Epidermal melanocyte (primary cell): ENCODE data around the gene ARAP1.

Experiments used
- DNase-seq: peaks from one replicate; pipeline ENCODE4 v3.0.0; 2011; ENCODE audit warnings: low spot score; ENCODE audit not compliant: insufficient read length

ARAP1 gene

DNA sequence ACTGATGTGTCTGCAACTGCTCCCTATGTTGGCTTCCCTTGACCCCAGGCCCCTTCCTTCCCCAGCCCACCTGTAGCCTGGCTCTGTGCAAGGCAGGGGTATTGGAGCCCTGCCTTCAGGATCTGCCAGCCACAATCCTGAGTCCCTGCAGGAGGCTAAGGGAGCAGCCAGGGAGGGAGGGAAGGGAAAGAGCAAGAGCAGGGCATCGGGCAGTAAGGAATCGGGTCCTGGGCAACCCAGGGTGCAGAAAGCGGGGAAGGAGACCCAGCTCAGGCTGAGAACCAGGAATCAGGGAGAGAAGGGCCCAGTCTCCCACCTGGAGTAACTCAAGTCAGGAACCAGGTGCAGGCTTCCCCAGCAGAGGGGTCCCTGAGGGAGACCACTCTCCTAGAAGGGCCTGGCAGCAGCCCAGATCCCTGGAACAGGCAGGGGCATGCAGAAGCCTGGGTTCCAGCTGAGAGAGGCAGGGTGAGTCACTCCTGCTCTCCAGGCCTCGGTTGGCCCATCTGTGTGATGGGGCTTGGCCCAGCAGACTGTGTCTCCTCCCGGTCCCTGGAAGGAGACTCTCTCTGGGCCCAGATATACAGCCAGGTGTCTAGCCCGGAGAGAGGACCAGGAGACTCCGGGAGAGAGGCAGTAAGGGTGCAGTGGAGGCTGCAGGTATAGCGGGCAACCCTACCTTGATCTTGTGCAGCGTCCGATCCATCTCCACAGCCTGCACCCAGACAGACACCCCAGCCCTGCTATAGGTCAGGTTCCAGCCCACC, 28.3 kb upstream of the ARAP1 start:
- no peak for DNase-seq

DNA sequence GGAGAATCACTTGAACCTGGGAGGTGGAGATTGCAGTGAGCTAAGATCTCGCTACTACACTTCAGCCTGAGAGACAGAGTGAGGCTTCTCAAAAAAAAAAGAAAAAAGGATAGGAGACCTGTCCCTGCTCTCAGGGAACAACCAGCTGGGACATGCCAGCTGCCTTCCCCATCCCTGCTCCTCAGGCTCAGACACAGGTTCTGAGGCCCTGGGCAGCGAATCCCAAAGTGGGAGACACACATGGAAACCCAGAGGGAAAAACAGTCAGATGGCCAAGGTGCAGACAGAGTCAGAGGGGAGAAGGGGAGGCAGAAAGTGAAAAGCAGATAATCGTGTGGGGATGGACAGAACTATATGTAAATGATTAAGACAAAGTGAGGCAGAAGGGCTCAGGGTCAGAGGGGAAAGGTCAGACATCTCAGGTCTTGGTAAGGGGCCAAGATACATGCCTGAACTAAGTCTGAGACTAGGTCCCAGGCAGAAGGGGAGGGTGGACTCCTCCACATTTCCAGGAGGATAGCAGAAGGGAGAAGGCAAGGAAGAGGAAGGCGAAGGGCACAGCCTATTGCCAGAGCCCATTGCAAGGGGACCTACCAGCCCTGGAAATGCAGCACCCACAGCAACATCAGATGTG, 27.4 kb upstream of the ARAP1 start:
- no peak for DNase-seq

DNA sequence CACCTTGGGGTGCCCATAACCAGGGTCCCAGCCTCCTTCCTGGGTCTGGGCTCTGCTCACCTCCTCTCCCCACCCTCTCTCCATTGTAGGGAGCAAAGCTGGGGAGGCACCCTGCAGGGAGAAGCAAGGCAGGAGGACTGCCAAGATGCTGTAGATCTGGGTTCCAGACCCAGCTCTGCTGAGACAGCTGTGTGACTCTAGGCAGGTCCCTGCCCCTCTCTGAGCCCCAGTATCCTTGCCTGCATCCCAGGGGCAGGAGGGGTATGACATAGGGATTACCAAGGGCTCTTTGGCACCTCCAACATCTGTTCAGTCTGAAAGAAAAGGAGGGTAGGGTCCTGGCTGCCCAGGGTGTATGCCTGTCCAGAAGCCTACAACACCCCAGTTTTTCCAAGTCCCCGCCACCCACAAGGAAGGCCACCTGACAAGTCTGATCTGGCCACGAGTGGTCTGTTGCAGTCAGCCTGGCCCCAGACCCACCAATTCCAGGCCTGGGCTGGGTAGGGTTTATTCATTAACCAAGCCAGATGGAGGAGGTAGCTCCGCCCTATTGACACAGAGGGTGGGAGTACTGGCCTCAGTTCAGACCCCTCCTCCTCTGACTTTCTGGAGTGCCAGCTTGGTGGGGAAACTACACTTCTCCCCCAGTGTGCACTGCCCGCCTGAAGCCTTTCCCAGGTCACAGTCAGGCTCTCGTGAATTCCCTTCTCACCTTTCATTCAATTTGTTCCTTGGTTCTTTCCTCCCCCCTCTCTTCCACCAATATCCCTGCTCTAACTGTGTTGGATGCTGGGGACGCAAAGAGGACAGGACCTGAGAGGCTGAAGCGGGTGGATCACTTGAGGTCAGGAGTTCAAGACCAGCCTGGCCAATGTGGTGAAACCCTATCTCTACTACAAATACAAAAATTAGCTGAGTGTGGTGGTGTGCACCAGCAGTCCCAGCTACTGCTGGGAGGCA, 26.6 kb upstream of the ARAP1 start:
- no peak for DNase-seq

DNA sequence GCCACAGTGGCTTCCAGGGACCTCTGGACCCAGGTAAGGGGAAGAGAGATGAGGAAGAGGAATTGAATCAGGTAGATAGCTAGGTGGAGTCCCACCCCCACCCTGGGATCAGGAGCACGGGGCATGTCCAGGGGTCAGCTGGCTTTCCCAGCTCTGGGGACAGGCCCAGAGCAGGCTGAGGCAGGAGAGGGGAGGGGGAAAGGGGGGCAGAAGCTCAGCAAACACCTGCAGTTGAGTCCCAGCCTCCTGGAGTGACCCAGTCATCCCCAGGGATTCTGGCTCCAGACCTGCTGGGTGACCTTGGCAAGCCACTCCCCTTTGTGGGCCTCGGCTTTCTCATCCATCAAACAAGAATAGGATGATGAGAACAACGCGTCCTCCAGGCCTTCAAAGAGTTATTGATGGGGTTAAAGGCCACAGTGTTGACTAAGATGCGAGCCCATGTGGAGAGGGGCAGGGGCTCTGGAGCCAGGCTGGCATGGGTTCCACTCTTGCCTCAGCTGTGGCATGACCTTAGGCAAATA, 25.6 kb upstream of the ARAP1 start:
- DNase-seq = no peak

DNA sequence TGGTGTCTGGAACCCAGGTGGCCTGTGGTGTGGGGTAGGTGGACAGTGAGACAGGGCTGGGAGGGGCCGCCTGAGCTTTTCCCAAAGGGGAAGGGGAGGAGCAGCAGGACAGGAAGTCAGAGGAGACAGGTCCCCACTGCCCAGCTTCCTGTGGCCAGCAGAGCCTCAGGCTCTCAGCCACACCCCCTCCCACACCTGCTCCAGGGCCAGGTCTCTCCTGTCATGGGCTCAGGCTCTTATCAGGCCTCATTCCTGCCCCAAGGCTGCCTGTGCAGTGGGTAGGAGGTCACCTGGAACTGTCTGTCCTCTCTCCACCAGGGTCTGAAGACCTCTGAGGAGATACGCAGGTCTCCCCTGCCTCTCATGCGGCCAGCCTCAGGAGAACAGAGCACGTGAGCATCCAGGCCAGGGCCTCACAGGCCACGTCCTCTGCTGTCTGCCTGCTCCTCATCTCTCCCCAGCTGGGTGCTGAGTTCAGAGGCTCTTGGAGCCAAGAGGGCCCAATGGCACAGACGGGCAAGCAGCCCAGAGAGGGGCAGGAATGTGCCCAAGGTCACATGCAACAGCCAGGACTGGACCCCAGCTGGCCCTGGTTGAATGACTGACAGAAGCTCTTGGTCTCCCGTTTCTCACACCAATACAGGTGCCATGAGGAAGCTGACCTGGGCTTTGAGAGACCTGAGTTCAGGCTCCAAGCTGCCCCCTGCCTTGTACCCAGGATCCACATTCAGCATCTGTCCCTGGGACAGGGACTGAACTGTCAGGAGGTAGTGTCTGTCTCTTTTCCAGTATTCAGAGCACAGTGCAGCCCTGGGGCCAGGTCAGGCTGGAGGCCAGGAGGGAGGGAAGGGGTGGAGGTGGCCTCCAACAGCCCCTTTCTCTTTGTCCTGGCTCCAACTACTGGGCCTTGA, 24.9 kb upstream of the ARAP1 start:
- DNase-seq = no peak

DNA sequence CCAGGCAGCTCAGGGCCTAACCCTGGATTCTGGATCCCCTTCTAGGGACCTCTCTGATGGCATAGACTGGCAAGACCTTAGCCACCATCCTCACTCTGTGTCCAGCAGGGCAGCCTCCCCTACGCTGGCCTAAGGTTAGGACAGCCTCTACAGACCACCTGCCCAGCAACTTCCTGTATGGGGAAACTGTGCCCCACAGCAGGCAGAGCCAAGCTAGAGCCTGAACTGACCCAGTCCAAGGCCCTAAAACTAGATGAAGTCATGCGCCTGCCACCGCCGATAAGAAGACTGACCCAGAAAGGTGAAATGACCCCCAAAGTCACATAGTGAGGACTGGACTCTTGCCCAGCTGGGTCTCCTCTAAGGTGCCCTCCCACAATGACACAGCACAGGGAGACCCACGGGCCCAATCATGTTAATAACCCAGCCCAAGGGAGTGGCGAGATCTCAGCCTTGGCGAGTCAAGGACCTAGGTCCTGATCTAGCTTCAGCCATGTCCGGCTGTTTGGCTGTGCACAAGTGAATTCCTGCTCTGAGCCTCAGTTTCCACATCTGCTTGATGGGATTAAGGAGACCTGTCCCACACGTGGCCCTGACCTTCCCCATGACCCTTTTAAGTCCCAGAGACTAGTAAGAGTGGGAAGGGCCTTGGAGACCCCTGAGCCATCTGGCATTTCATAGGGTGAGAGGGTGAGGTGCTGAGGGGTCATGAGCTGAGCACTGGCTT, 24.1 kb upstream of the ARAP1 start:
- DNase-seq = no peak

DNA sequence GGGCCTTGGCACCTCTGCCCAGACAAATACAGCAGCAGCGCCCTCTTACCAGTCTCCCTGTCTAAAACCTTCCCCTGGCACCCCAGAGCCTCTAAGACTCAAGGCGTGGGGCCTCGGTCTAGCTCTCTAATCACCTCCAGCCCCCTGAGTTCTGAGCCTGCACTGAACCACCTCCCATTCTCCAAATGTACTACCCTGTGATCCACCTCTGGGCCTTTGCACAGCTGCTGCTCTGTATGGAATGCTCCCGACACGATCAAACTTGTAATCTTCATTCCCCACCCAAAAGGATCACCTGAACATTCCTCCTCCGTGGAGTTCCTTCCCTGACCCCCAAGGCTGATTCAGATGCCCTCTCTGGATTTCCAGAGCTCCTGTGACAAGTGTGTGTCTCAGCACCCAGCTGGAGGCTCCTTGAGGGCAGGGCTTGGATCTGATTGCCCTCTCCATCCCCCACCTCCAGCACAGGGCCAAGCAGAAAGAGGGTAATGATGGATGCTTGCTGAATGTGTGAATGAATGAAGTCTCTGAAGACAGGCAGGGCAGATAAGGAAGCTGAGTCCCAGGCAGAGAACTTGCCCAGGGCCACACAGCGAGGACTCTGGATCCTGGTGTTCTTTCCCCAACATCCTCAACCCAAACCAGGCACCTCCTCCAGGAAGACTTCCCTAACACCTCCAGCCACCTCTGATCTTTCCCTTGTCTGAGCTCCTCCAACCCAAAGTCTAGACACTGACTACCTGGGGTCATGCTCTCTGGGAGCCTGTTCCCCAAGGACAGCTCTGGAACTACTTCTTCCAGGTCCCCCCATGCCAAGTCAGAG, 23.3 kb upstream of the ARAP1 start:
- DNase-seq = no peak

DNA sequence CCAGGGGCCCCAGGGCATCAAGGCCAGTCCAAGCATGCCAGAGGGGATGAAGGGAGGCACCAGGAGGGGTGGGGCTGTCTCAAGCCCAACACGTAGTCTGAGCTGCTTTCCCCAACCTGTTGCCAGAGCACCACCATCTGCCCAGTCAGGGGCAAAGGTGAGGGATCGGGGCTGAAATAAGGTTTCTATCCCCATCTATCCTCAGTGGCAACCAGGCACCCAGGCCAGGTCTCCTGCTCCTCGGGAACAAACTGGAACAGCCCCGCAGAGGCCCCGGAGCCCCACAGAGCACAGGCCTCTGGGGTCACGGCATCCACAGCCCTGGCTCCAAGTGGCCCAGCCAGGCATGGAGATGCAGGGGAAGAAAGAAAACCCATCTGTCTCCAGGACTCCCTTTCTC, 22.3 kb upstream of the ARAP1 start:
- no peak for DNase-seq

DNA sequence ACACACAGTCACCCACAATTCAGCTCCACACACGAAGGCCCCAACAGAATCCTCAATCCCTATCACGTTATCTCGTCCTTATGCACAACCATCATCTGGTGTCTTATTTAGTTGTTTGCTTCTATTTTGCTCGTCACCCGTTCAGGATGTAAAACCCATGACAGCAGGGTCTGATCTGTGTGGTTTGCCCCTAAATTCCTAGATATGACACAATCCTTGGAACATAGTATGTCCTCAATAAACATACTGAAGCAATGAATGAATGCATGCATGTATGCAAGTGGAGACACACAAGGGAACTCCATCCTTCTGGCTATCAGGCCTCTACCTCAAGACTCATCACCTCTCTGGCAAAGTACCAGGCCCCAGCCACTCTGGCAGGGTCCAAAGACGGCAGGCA, 21.5 kb upstream of the ARAP1 start:
- DNase-seq = no peak

DNA sequence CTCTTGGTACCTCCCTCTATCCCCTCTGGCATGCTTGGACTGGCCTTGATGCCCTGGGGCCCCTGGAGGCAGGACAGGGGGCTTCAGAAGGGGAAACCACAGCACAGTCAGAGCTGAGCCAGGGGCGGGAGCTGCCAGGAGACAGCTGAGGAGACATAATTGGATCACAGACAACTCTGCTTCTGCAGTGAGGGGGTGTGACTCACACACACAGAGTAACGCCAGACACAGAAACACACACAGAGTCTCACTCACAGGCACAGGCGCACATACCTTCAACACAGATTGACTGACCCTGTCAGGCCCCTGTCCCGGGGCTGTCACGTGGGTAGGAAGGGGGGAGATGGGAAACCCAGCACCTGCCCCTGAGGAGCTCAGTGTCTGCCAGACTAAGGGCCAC, 21.1 kb upstream of the ARAP1 start:
- DNase-seq = peak; percentile 70

DNA sequence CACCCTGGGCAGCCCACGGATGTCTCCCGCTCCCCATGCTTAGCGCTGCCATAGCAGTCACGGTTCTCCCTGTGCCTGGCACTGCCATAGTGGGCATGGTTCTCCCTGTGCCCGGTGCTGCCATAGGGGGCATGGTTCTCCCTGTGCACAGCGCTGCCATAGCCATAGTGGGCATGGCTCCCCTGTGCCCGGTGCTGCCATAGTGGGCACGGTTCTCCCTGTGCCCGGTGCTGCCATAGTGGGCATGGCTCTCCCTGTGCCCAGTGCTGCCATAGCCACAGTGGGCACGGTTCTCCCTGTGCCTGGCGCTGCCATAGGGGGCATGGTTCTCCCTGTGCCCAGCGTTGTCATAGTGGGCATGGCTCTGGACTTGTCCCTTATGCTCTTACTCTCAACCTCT, 19.9 kb upstream of the ARAP1 start:
- DNase-seq = no peak

DNA sequence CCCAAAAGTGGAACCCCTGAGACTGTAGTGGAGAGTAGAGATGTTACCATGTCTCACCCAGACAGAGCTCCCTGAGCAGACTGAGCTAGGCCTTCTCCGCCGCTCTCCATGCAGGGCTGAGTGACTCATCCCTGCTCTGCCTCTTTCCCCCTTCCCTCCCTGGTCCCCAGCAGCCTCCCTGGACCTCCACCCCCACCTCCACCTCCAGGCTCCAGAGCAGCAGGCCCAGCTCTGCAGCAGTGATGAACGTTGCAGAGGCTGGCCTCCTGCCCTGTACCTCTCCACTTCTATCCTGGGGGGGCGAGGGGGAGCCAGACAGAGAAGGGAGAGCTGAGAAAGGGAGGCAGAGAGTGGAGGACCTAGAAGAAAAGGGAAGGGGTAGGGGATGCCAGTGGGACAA, 19.3 kb upstream of the ARAP1 start:
- DNase-seq = no peak

DNA sequence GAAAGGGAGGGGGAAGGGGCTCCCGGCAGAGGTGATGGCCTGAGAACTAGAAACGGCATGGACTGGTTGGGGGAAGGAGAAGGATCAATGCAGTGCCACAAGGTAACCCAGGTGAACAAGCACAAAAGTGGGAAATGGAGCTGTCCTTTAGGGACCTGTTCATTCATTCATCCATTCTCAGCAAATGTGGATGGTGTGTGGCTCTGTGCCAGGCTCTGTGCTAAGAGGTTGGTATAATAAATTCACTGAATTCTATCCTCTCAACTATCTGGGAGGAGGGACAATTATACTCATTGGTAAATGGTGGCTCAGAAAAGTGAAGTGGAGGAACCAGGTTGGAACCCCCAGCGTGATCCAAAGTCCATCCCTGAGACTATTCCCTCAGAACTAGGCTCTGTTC, 18.6 kb upstream of the ARAP1 start:
- DNase-seq = no peak

DNA sequence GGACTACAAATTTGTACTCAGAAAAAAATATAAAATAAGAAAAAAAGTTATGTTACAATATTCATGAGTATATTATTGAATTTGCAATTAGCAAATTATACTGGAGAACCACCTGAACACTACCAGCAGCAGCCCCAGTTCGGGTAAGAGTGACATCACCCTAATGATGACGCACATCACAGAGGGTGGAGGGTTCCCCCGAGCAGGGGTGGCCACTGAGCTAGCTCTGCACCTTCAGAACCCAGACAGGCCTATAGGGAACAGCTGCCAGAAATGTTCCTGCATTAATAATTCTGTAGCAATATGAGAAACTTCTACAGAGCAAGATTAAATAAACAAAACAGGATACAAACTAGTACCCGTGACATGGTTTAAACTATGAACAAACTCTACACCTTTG, 17.5 kb upstream of the ARAP1 start:
- no peak for DNase-seq

DNA sequence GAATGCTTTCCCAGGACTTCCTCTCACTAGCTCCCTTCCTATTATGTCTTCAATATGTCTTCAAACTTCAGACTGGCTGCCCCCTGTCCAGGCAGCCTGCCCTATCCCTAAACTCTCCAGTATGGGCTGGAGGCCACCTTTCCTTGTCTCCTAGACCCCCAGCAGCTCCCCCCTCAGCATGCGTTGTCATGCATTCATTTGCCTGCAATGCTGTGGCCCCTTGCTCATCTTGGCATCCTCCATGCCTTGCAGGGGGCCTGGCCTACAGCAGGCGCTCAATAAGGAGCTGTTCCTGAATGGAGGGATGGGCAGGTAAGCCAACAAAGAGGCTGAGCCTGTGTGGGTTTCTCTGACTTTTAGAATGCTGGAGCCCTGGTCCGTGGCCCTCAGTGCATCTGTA, 16.4 kb upstream of the ARAP1 start:
- no peak for DNase-seq

DNA sequence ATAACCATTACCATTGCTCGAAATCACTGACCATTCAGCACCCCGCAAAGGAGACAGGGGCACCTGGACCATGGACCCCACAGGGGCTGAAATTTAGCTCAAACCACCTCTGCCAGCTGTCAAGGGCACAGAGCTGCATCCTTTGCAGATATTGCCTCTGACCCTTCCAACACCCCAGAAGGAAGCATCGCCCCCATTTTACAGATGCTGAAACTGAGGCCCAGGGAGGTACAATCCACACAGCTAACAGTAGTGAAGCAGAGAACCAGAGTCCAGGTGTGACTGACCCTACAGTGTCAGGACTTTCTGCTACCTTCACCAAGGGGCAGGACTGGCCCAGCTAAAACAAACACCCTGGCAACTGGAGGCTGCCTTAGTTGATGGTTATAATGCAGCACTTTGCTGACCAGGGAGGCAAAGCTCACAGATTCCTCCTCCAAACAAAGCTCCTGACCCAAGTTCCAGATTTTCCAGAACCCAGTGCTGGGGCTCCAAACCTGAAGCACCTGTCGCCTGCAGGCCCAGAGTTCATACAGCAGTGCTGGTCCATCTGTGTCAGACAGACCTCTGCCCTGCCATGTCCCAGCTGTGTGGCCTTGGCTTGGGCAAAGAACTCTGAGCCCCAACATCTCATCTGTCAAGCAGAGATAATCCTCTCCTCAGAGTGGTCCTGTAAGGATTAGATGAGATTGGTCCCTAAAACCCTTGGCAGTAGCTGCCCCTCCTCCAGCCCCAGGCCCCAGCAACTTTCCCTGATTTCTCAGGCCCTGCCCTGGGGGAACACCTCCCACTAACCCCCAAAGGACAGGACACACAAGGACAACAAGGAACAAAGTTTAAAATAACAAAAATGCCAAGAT, 15.2 kb upstream of the ARAP1 start:
- no peak for DNase-seq

DNA sequence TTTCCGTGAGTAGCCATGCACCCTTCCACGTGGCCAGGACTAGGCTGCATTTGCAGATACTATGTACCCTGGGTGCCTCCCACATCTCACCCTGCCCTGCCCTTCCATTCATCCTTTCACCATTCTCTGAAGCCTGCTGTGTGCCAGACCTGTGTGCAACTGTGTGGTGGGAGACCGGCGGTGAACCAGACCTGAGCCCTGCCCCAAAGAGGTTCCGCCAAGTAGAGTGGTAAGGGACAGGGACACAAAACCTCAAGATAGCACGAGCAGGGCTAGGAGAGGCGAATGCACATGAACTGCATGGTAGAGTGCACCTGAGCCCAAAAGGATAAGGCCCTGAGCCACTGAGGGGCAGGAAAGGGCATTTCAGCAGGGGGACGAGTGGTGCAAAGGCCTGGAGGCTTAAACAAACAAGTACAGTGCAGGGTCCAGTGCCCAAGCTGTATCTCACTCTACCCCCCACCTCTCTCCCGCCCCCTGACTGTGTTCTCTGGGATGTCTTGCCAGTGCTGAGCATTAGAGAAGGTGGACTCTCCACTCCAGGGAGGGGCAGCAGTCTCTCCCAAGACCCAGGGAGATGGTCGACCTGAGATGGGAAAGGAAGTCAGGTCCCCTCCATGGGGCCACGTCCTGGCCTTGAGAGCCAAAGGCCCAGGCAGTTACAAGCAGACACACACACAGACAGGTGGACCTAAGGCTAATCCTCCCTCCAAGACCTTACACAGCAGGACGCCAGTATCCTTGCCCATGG, 14.1 kb upstream of the ARAP1 start:
- DNase-seq = no peak

DNA sequence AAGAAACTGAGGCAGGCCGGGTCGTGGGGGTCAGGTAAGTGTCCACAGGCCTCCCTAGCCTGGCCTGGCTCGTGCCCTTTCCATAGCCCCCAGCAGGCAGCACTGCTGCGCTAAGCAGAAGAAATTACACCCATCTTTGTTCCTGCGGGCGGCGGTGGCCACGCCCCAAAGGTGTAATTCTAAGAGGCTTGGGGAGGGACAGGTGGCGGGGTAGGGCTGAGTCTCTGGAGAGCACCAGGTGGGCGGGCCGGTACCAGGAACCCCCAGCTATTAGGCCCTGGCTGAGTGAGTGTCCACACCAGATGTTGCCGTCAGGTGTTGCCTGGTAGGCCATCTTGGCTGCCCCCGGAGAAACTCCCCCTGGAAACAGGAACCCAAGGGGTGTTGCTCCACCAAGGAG, 12.3 kb upstream of the ARAP1 start:
- no peak for DNase-seq
